ENCODE results near the gene SLC26A8. TPM values are rescaled to one million over a fixed set of nuclear protein-coding genes. Genes with fewer than 3 reads are reported as not detected.

SLC26A8 gene
- total RNA-seq, 1 donor from 2014 or later, result not detected

DNA sequence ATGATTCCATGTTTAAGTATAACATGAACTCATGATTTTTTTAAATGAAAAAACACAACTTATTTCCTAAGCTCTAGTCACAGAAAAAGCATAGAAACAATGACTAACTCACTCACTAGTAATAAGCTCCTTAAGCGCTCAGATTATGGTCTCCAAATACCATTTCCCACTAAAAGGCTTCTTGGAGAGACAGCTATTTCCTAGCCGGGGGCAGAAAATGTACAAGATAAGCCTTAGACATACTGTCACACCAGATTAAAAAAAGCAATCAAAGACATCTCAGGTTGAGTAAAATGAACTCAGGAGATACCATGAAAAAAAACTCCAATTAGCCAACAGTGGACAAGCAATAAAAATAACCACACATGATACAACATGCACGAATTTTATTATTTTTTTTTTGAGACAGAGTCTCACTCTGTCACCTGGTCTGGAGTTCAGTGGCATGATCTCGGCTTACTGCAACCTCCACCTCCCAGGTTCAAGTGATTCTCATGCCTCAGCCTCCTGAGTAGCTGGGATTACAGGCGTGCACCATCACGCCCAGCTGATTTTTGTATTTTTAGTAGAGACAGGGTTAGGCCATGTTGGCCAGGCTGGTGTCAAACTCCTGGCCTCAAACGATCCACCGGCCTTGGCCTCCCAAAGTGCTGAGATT is 118.5 kb downstream of the SLC26A8 start:
- intact Hi-C loops (cut with DNase I), result no loop called here
- peaks cover 0 to 10% of the 10 kb centered on the region in 2 donors for H3K36me3 ChIP-seq
- H3K4me3 ChIP-seq, result no peak overlapping the region
- H3K4me1 ChIP-seq, result no peaks in the 10 kb centered on the region
- no peak for TF ChIP-seq POLR2A (IDR thresholded peaks at IDR 0.05)
- TF ChIP-seq POLR2AphosphoS5 (IDR thresholded peaks at IDR 0.05; ENCODE audit: insufficient read depth in 1 of 2, low read depth in 1 of 2), result no peak
- TF ChIP-seq CTCF (IDR thresholded peaks at IDR 0.05), result no peak
- no peak overlapping the region for H3K27ac ChIP-seq
- H3K9me3 ChIP-seq, result no peaks in the 10 kb centered on the region
- no peak for DNase-seq (ENCODE audit: extremely low spot score in 2 of 2)
- no peaks in the 10 kb centered on the region for H3K27me3 ChIP-seq

- no peak for TF ChIP-seq POLR2AphosphoS5 (IDR thresholded peaks at IDR 0.05; ENCODE audit: insufficient read depth in 1 of 2, low read depth in 1 of 2)
- TF ChIP-seq CTCF (IDR thresholded peaks at IDR 0.05), result no peak
- TF ChIP-seq POLR2A (IDR thresholded peaks at IDR 0.05), result no peak
- no peak for DNase-seq (ENCODE audit: extremely low spot score in 2 of 2)
- H3K36me3 ChIP-seq, result peaks cover 0 to 3% of the 10 kb centered on the region in 2 donors
- no peak overlapping the region for H3K27ac ChIP-seq
- no peak overlapping the region for H3K4me3 ChIP-seq
- no peaks in the 10 kb centered on the region for H3K27me3 ChIP-seq
- intact Hi-C loops (cut with DNase I), result no loop called here
- no peaks in the 10 kb centered on the region for H3K9me3 ChIP-seq
- H3K4me1 ChIP-seq, result no peaks in the 10 kb centered on the region
Measured at GRCh38 chr6:35905141-35905785, 119.2 kb downstream of the SLC26A8 start.

DNA sequence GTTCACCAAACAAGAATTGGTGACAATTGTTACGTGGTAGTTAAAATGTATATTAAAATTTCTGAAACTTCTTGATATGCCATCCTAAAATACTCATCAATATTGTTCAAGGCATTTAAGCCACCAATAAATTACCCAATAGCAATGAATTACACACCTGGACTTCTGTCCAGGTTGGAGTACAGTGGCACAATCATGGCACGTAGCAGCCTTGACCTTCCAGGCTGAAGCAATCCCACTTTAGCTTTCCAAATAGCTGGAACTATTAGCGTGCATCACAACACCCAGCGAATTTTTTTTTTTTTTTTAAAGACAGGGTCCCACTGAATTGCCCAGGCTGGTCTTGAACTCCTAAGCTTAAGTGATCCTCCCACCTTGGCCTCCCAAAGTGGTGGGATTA is 120.8 kb downstream of the SLC26A8 start:
- Histone ChIP-seq H3K4me3 (no peak overlapping the region), H3K4me1 (no peaks in the 10 kb centered on the region), H3K36me3 (no peaks in the 10 kb centered on the region), H3K27ac (no peak overlapping the region), H3K27me3 (no peaks in the 10 kb centered on the region), H3K9me3 (no peaks in the 10 kb centered on the region)
- intact Hi-C loops (cut with DNase I), result no loop called here
- TF ChIP-seq POLR2AphosphoS5 (IDR thresholded peaks at IDR 0.05; ENCODE audit: insufficient read depth in 1 of 2, low read depth in 1 of 2) (no peak), POLR2A (IDR thresholded peaks at IDR 0.05) (no peak), CTCF (IDR thresholded peaks at IDR 0.05) (no peak)
- no peak for DNase-seq (ENCODE audit: extremely low spot score in 2 of 2)

DNA sequence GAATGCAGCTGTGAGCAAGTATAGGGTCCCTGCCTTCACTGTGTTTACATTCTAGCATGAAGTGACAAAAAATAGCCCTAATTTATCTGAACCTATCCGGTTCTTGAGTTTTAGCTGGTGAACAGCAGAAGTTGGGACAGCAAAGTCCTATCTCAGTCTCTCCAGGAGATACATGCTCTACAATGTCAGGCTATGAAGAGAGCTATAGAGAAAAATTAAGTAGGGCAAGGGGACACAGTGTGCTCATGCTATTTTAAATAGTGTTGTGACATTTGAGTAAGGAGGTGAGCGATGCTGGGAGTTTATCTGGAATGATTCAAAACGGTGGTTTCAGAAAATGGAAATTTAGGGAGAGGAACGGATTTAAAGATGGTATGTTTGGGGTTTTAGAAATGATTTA is 124.0 kb downstream of the SLC26A8 start:
- H3K36me3 ChIP-seq, result no peaks in the 10 kb centered on the region
- no peaks in the 10 kb centered on the region for H3K27me3 ChIP-seq
- H3K9me3 ChIP-seq, result no peaks in the 10 kb centered on the region
- DNase-seq (ENCODE audit: extremely low spot score in 2 of 2), result no peak
- no peak overlapping the region for H3K27ac ChIP-seq
- TF ChIP-seq POLR2AphosphoS5 (IDR thresholded peaks at IDR 0.05; ENCODE audit: insufficient read depth in 1 of 2, low read depth in 1 of 2), result no peak
- TF ChIP-seq POLR2A (IDR thresholded peaks at IDR 0.05), result no peak
- TF ChIP-seq CTCF (IDR thresholded peaks at IDR 0.05), result no peak
- H3K4me1 ChIP-seq, result no peaks in the 10 kb centered on the region
- intact Hi-C loops (cut with DNase I), result no loop called here
- no peak overlapping the region for H3K4me3 ChIP-seq

GRCh38 chr6:35898003-35898402 is 126.4 kb downstream of the SLC26A8 start:
- H3K4me1 ChIP-seq, result no peaks in the 10 kb centered on the region
- no peaks in the 10 kb centered on the region for H3K27me3 ChIP-seq
- no peak for TF ChIP-seq POLR2AphosphoS5 (IDR thresholded peaks at IDR 0.05; ENCODE audit: insufficient read depth in 1 of 2, low read depth in 1 of 2)
- TF ChIP-seq CTCF (IDR thresholded peaks at IDR 0.05), result no peak
- TF ChIP-seq POLR2A (IDR thresholded peaks at IDR 0.05), result no peak
- no peak for DNase-seq (ENCODE audit: extremely low spot score in 2 of 2)
- H3K9me3 ChIP-seq, result no peaks in the 10 kb centered on the region
- H3K27ac ChIP-seq, result no peak overlapping the region
- intact Hi-C loops (cut with DNase I), result no loop called here
- no peak overlapping the region for H3K4me3 ChIP-seq
- H3K36me3 ChIP-seq, result no peaks in the 10 kb centered on the region

Measured in vagina (tissue), 2 donors.